CD14-positive monocyte (primary cell): ENCODE measurements around the gene LHFPL3. TPM values are rescaled to one million over a fixed set of nuclear protein-coding genes. Genes with fewer than 3 reads are reported as not detected.
A peak's percentile ranks its signal among the peaks of the same experiment; 100 is the strongest.

Experiments used
- DNase-seq, 3 donors: peaks; one replicate each; pipeline ENCODE4 v3.0.0-alpha.2; 2011 to 2022
- H2AFZ ChIP-seq: 2 replicates; pipeline ENCODE4 v1.6.0; 2012; ENCODE audit warnings: mild to moderate bottlenecking, low read depth, low read length, inconsistent platforms; ENCODE audit not compliant: insufficient read depth, poor library complexity, severe bottlenecking
- H3K27ac ChIP-seq, 2 donors: 1 replicate in 1 of 2; 2 replicates in 1 of 2; pipeline ENCODE4 v1.5.1; 2012 to 2013; ENCODE audit warnings: low read length in 2 of 2, control low read depth in 1 of 2, inconsistent platforms in 1 of 2, low read depth in 1 of 2, mild to moderate bottlenecking in 1 of 2
- H3K27me3 ChIP-seq, 2 donors: one replicate each; pipeline versions ENCODE4 v1.6.0 to v1.6.1; 2011 to 2013; ENCODE audit warnings: low read length in 2 of 2; ENCODE audit not compliant: control insufficient read depth in 2 of 2, insufficient read depth in 2 of 2
- H3K36me3 ChIP-seq, 2 donors: replicated peaks in 1 of 2; 1 replicate in 1 of 2; 2 replicates in 1 of 2; pipeline versions ENCODE4 v1.5.1 to v1.6.1; 2012 to 2013; ENCODE audit warnings: low read length in 2 of 2, control low read depth in 1 of 2, inconsistent platforms in 1 of 2, mild to moderate bottlenecking in 1 of 2; ENCODE audit not compliant: insufficient read depth in 2 of 2, control insufficient read depth in 1 of 2
- H3K4me1 ChIP-seq, 2 donors: 1 replicate in 1 of 2; 2 replicates in 1 of 2; pipeline versions ENCODE4 v1.5.1 to v1.6.1; 2012 to 2013; ENCODE audit warnings: low read length in 2 of 2, control low read depth in 1 of 2, inconsistent platforms in 1 of 2, mild to moderate bottlenecking in 1 of 2, moderate library complexity in 1 of 2; ENCODE audit not compliant: insufficient read depth in 2 of 2, control insufficient read depth in 1 of 2
- H3K4me2 ChIP-seq: replicated peaks from 2 replicates; pipeline ENCODE3; 2012; ENCODE audit warnings: low read length, moderate library complexity, mild to moderate bottlenecking; ENCODE audit not compliant: poor library complexity, severe bottlenecking; ENCODE audit errors: extremely low read depth
- H3K4me3 ChIP-seq, 3 experiments: fragments of 200-600 bp in 1 of 3; sonication (generic) in 1 of 3; replicated peaks in 1 of 3; 1 replicate in 2 of 3; 2 replicates in 1 of 3; pipeline ENCODE4 v1.5.1; 2011 to 2013; ENCODE audit warnings: low read length in 3 of 3, mild to moderate bottlenecking in 3 of 3, control low read depth in 2 of 3, low read depth in 2 of 3, inconsistent platforms in 1 of 3, moderate library complexity in 1 of 3
- H3K79me2 ChIP-seq: 2 replicates; pipeline ENCODE4 v1.6.0; 2012; ENCODE audit warnings: mild to moderate bottlenecking, control low read depth, inconsistent platforms, low read length, moderate library complexity; ENCODE audit not compliant: insufficient read depth
- H3K9ac ChIP-seq: 2 replicates; pipeline ENCODE4 v1.6.0; 2017; ENCODE audit warnings: low read length, mild to moderate bottlenecking; ENCODE audit not compliant: insufficient read depth, poor library complexity, severe bottlenecking
- H3K9me3 ChIP-seq, 2 donors: replicated peaks in 1 of 2; 1 replicate in 1 of 2; 2 replicates in 1 of 2; pipeline versions ENCODE4 v1.5.1 to v1.6.1; 2012 to 2013; ENCODE audit warnings: low read length in 2 of 2, control low read depth in 1 of 2; ENCODE audit not compliant: control insufficient read depth in 1 of 2, insufficient read depth in 1 of 2
- H4K20me1 ChIP-seq: 2 replicates; pipeline ENCODE4 v1.6.0; 2012; ENCODE audit warnings: mild to moderate bottlenecking, low read length, control low read depth, moderate library complexity; ENCODE audit not compliant: insufficient read depth
- H3K27ac Mint-ChIP-seq, 7 donors: one replicate each; pipeline ENCODE4 v1.8.0; 2020; ENCODE audit warnings: mild to moderate bottlenecking in 7 of 7, mixed read lengths in 7 of 7, moderate library complexity in 6 of 7, inconsistent platforms in 2 of 7
- H3K27me3 Mint-ChIP-seq, 3 donors: one replicate each; pipeline ENCODE4 v1.8.0; 2021 to 2022; ENCODE audit warnings: low read depth in 3 of 3, mild to moderate bottlenecking in 3 of 3, mixed read lengths in 3 of 3, moderate library complexity in 3 of 3, inconsistent platforms in 1 of 3
- H3K36me3 Mint-ChIP-seq, 2 donors: one replicate each; pipeline ENCODE4 v1.8.0; 2020; ENCODE audit warnings: mixed read lengths in 2 of 2, inconsistent platforms in 1 of 2, mild to moderate bottlenecking in 1 of 2
- H3K4me1 Mint-ChIP-seq: one replicate; pipeline ENCODE4 v1.8.0; 2020; ENCODE audit warnings: mild to moderate bottlenecking, mixed read lengths
- H3K4me3 Mint-ChIP-seq, 2 donors: one replicate each; pipeline ENCODE4 v1.8.0; 2020; ENCODE audit warnings: mild to moderate bottlenecking in 2 of 2, mixed read lengths in 2 of 2, moderate library complexity in 1 of 2
- H3K9me3 Mint-ChIP-seq, 7 donors: one replicate each; pipeline ENCODE4 v1.8.0; 2020 to 2022; ENCODE audit warnings: mixed read lengths in 7 of 7, mild to moderate bottlenecking in 6 of 7, moderate library complexity in 6 of 7, inconsistent platforms in 2 of 7
- WGBS: methylation state at CpG from one replicate; pipeline ENCODE4 v1.1.5; 2013; ENCODE audit warnings: missing lambda C conversion rate; ENCODE audit not compliant: insufficient coverage; 5-methylcytosine and 5-hydroxymethylcytosine counted together
- intact Hi-C, 2 donors: fragments of 100-400 bp; cut with micrococcal nuclease; formaldehyde crosslinking; loops; one replicate each; pipeline versions ENCODE4 v1.15.0 to v1.15.1; 2023
- polyA plus RNA-seq, 3 donors: library from polyadenylated mRNA; depleted of rRNA in 1 of 3; unstranded in 2 of 3; stranded (reverse) in 1 of 3; fragments of 300-500 nt in 2 of 3; fragments of >200 nt in 1 of 3; fragmentation: Illumina TruSeq in 2 of 3; gene quantifications; 1 replicate in 2 of 3; 2 replicates in 1 of 3; pipeline ENCODE4 v1.2.3, GENCODE V29; 2012 to 2021
- TF ChIP-seq, protein P1 (sequence below): fragments of 200-600 bp; IDR thresholded peaks from one replicate; pipeline ENCODE4 v1.8.0; 2022; ENCODE audit warnings: antibody characterized with exemption, mild to moderate bottlenecking

LHFPL3 gene
- polyA plus RNA-seq, 3 donors = not detected

DNA sequence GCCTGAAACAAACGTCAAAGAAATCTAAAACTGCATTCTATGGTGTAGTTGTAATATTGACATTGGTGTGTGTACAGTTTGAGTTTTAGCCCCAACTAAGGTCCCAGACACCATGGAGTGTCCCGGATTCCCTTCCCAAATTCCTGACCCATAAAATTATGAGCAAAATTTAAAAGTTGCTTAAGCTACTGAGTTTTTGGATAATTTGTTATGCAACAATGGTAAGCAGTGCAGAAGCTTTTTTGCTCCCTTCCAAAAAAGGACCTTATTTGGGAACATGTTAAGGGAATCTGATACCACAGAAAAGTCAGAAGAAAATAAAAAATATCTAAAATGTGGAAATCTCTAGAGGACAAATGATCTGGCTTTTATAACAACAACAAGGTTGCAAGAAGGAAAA, 622.4 kb downstream of the LHFPL3 start:
- Histone ChIP-seq H3K27ac (peak overlapping the region in 1 of 2 donors; percentile 5), H3K27me3 (no peaks in the 10 kb centered on the region), H2AFZ (no peak overlapping the region), H3K9me3 (no peaks in the 10 kb centered on the region), H3K4me2 (no peak overlapping the region), H4K20me1 (no peaks in the 10 kb centered on the region), H3K36me3 (no peaks in the 10 kb centered on the region), H3K4me3 (no peak overlapping the region), H3K9ac (no peak overlapping the region), H3K4me1 (peaks cover 22 to 41% of the 10 kb centered on the region in 2 donors), H3K79me2 (no peaks in the 10 kb centered on the region)
- H3K4me3 Mint-ChIP-seq = no peak overlapping the region
- peak overlapping the region in 4 of 7 donors; percentile 66 to 93 (median 92) for H3K27ac Mint-ChIP-seq
- peaks cover 3 to 5% of the 10 kb centered on the region in 2 donors for H3K36me3 Mint-ChIP-seq
- TF ChIP-seq, protein P1, sequence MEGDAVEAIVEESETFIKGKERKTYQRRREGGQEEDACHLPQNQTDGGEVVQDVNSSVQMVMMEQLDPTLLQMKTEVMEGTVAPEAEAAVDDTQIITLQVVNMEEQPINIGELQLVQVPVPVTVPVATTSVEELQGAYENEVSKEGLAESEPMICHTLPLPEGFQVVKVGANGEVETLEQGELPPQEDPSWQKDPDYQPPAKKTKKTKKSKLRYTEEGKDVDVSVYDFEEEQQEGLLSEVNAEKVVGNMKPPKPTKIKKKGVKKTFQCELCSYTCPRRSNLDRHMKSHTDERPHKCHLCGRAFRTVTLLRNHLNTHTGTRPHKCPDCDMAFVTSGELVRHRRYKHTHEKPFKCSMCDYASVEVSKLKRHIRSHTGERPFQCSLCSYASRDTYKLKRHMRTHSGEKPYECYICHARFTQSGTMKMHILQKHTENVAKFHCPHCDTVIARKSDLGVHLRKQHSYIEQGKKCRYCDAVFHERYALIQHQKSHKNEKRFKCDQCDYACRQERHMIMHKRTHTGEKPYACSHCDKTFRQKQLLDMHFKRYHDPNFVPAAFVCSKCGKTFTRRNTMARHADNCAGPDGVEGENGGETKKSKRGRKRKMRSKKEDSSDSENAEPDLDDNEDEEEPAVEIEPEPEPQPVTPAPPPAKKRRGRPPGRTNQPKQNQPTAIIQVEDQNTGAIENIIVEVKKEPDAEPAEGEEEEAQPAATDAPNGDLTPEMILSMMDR = no peak
- H3K4me1 Mint-ChIP-seq = peaks cover 39% of the 10 kb centered on the region
- no peak for DNase-seq
- no CpG with 5 or more reads among the region's 2 CpGs for WGBS
- no peaks in the 10 kb centered on the region for H3K27me3 Mint-ChIP-seq
- H3K9me3 Mint-ChIP-seq = no peaks in the 10 kb centered on the region
- intact Hi-C loops = no loop called here

DNA sequence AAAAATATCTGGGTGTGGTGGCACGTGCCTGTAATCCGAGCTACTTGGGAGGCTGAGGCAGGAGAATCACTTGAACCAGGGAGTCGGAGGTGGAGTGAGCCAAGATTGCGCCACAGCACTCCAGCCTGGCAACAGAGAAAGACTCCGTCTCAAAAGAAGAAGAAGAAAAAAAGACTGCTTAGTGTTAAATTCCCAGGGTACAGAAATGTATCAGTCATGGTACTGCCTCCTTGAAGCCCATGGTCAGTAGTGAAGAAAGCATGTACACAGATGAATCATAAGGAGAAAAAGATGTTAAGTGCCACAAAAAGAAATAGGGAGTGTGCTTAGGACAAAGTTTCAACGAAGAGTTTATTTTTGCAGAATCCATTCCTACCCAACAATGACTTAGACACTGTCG, 623.1 kb downstream of the LHFPL3 start:
- Mint-ChIP-seq H3K4me3 (no peak overlapping the region), H3K27ac (peak overlapping the region; percentile 55 to 93 (median 88)), H3K4me1 (peaks cover 36% of the 10 kb centered on the region), H3K27me3 (no peaks in the 10 kb centered on the region), H3K36me3 (peaks cover 6 to 9% of the 10 kb centered on the region in 2 donors), H3K9me3 (no peaks in the 10 kb centered on the region)
- peak overlapping the region in 1 of 2 donors; percentile 21 for H3K27ac ChIP-seq
- TF ChIP-seq, protein P1 = no peak
- peak; percentile 48 to 83 (median 59) for DNase-seq
- WGBS = 39% methylated on average over 4 of the region's 7 CpGs
- no peaks in the 10 kb centered on the region for H3K27me3 ChIP-seq
- no peaks in the 10 kb centered on the region for H3K79me2 ChIP-seq
- H3K4me2 ChIP-seq = no peak overlapping the region
- H3K9me3 ChIP-seq = no peaks in the 10 kb centered on the region
- no peaks in the 10 kb centered on the region for H4K20me1 ChIP-seq
- intact Hi-C loops = no loop called here
- no peaks in the 10 kb centered on the region for H3K36me3 ChIP-seq
- no peak overlapping the region for H2AFZ ChIP-seq
- H3K4me1 ChIP-seq = peaks cover 18 to 41% of the 10 kb centered on the region in 2 donors
- no peak overlapping the region for H3K9ac ChIP-seq
- H3K4me3 ChIP-seq = no peak overlapping the region
